ENCODE measurements around the gene KAT5.
A peak's percentile ranks its signal among the peaks of the same experiment; 100 is the strongest.
"Not testable (repeated sequence)": the region's sequence is repeated elsewhere in the genome, so short reads cannot be mapped to it uniquely, and the experiment has no call there.

KAT5 gene

DNA sequence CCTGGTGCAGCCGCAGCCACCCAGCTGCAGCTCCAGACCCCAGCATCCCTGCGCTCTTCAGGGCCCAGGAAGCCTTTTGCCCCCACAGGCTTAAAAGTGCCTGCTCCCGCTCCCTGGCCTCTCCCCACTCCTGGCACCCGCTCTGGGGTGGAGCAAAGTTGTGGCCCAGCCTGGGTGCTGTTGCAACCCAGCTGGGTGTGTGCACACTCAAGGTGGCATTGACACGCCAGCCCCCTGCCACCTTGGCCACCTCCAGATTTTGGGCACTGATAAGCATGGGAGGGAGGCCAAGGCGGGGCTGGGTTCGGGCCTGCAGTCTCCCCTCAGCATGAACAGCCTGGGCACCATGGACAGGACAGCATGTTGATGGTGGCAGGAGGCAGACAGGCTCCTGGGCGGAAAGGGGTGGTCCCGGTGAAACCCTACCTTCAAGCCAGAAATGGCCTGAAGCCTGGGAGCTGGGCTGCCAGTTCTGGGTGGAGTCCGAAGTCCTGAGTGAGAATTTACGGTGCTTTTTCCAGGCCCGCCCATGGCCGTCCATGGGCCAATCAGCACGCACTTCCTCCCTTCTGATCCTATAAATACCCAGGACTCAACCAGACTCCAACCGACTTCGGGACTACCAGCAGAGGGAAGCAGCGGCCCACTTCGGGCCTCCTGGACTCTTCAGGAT, 32.1 kb downstream of the KAT5 start:
- DNase-seq (ENCODE audit: low read depth, low spot score), result peak; percentile 23

- no peak for DNase-seq (ENCODE audit: low read depth, low spot score)
Observed at GRCh38 chr11:65744699-65745042, 32.6 kb downstream of the KAT5 start.

GRCh38 chr11:65745049-65745448, 33.0 kb downstream of the KAT5 start:
- no peak for DNase-seq (ENCODE audit: low read depth, low spot score)

DNA sequence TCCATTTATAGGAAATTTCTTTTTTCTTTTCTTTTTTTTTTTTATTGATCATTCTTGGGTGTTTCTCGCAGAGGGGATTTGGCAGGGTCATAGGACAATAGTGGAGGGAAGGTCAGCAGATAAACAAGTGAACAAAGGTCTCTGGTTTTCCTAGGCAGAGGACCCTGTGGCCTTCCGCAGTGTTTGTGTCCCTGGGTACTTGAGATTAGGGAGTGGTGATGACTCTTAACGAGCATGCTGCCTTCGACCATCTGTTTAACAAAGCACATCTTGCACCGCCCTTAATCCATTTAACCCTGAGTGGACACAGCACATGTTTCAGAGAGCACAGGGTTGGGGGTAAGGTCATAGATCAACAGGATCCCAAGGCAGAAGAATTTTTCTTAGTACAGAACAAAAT, 50.1 kb downstream of the KAT5 start:
- not testable (repeated sequence) for DNase-seq (ENCODE audit: low read depth, low spot score)

- not testable (repeated sequence) for DNase-seq (ENCODE audit: low read depth, low spot score)
Observed at GRCh38 chr11:65762816-65763215, 50.8 kb downstream of the KAT5 start.

GRCh38 chr11:65764434-65764833, 52.4 kb downstream of the KAT5 start:
- DNase-seq (ENCODE audit: low read depth, low spot score), result no peak

GRCh38 chr11:65766535-65766934, 54.5 kb downstream of the KAT5 start:
- DNase-seq (ENCODE audit: low read depth, low spot score), result no peak

DNA sequence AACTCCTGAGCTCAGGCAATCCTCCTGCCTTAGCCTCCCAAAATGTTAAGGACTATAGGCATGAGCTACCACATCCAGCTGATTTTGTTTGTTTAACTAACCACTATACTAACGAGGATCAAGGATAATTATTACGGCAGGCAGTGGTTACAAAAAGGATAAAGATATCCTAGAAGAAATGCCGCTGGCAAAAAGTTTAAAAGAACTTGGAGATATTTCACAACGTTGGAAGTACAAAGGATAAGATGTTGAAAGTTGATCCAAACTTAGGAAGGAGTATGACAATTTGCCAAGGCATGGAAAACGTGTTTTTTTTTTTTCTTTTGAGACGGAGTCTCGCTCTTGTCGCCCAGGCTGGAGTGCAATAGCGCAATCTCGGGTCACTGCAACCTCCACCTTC, 55.4 kb downstream of the KAT5 start:
- DNase-seq (ENCODE audit: low read depth, low spot score), result no peak

DNA sequence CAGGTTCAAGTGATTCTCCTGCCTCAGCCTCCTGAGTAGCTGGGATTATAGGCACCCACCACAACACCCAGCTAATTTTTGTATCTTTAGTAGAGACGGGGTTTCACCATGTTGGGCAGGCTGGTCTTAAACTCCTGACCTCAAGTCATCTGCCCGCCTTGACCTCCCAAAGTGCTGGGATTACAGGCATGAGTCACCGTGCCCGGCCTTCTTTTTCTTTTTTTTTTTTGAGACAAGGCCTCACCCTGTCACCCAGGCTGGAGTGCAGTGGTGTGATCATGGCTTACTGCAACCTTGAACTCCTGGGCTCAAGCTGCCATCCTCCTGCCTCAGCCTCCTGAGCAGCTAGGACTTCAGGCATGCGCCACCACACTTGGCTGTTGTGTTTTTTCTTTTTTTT, 55.8 kb downstream of the KAT5 start:
- not testable (repeated sequence) for DNase-seq (ENCODE audit: low read depth, low spot score)
